HUES6 (cell line): ENCODE data around the gene MAP7D3.

ENCODE experiments used
- H3K27ac ChIP-seq: 2 replicates; pipeline ENCODE4 v1.7.0; 2013; ENCODE audit warnings: low read depth, mild to moderate bottlenecking, low read length, inconsistent platforms
- H3K27me3 ChIP-seq: 2 replicates; pipeline ENCODE4 v1.6.1; 2013; ENCODE audit warnings: low read length; ENCODE audit not compliant: control insufficient read depth, insufficient read depth
- H3K36me3 ChIP-seq: 2 replicates; pipeline ENCODE4 v1.6.1; 2013; ENCODE audit warnings: low read length; ENCODE audit not compliant: control insufficient read depth, insufficient read depth
- H3K4me1 ChIP-seq: 2 replicates; pipeline ENCODE4 v1.6.1; 2013; ENCODE audit warnings: low read length; ENCODE audit not compliant: control insufficient read depth, insufficient read depth
- H3K4me3 ChIP-seq: 2 replicates; pipeline ENCODE4 v1.5.1; 2013; ENCODE audit warnings: low read depth, low read length
- H3K9ac ChIP-seq: one replicate; pipeline ENCODE4 v1.6.1; 2013; ENCODE audit warnings: mild to moderate bottlenecking, low read length
- H3K9me3 ChIP-seq: 2 replicates; pipeline ENCODE4 v1.6.1; 2013; ENCODE audit warnings: low read depth, low read length; ENCODE audit not compliant: control insufficient read depth, insufficient read depth

The MAP7D3 gene

DNA sequence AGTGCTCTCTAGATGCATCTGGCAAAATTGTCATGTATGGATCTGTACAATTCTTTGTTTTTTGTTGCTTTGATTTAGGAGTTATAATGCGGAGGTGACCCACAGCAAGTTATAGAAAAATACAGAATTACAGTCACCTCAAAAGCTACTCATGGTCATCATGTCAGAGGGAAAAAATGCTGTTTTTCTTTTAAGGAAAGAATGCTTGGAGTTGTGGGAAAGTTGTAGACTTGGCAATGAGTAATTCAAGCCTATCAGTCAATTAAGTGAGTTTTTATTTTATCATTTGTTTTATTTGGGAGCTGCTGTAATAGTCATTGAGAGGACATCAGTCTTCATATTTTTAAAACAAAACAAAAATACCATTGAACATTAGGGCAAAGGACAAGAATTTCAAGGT, 87.5 kb downstream of the MAP7D3 start:
- Histone ChIP-seq H3K9ac (no peak overlapping the region), H3K27ac (no peak overlapping the region), H3K27me3 (no peaks in the 10 kb centered on the region), H3K36me3 (no peaks in the 10 kb centered on the region), H3K9me3 (no peaks in the 10 kb centered on the region), H3K4me1 (peaks cover 26% of the 10 kb centered on the region), H3K4me3 (no peak overlapping the region)
